Measurements from ENCODE around the gene PRKCH.

The PRKCH gene

GRCh38 chr14:61598980-61599379 is 277.6 kb downstream of the PRKCH start:
- no peak for TF ChIP-seq CTCF (IDR thresholded peaks at IDR 0.05; ENCODE audit: borderline replicate concordance, insufficient read depth, low read depth, low read length)

GRCh38 chr14:61599942-61600341 is 278.6 kb downstream of the PRKCH start:
- no peak overlapping the region for H3K4me3 ChIP-seq (ENCODE audit: low read depth, low read length)
- TF ChIP-seq CTCF (IDR thresholded peaks at IDR 0.05; ENCODE audit: borderline replicate concordance, insufficient read depth, low read depth, low read length): no peak

More at GRCh38 chr14:61598980-61599379, 277.6 kb downstream of the PRKCH start:
- no peak overlapping the region for H3K4me3 ChIP-seq (ENCODE audit: low read depth, low read length)
